Upper lobe of left lung (tissue), 4 donors: Measurements from ENCODE around the gene TERT.

Experiments
- CTCF ChIP-seq, 6 experiments: fragments of 450-650 bp in 4 of 6; fragments of 200-600 bp in 2 of 6; sonication (generic) in 2 of 6; IDR thresholded peaks; one replicate each; pipeline ENCODE4 v1.5.1; 2016 to 2019; ENCODE audit warnings: antibody characterized with exemption in 6 of 6
- EP300 ChIP-seq, 4 donors: sonication (generic); formaldehyde crosslinking; IDR thresholded peaks; one replicate each; pipeline ENCODE4 v1.5.1; 2017; ENCODE audit warnings: antibody characterized with exemption in 4 of 4, control low read depth in 2 of 4
- POLR2A ChIP-seq, 4 donors: fragments of 450-650 bp; IDR thresholded peaks; one replicate each; pipeline ENCODE4 v1.5.1; 2016 to 2017; ENCODE audit warnings: antibody characterized with exemption in 4 of 4, mild to moderate bottlenecking in 2 of 4
- POLR2AphosphoS5 ChIP-seq, 2 donors: sonication (generic); formaldehyde crosslinking; IDR thresholded peaks; one replicate each; pipeline ENCODE4 v1.5.1; 2017; ENCODE audit warnings: antibody characterized with exemption in 2 of 2

- no peak for TF ChIP-seq POLR2A (IDR thresholded peaks at IDR 0.05)
- TF ChIP-seq CTCF (IDR thresholded peaks at IDR 0.05): no peak
- no peak for TF ChIP-seq EP300 (IDR thresholded peaks at IDR 0.05)
- no peak for TF ChIP-seq POLR2AphosphoS5 (IDR thresholded peaks at IDR 0.05)
These were observed 17.3 kb upstream of the TERT start for GRCh38 chr5:1312206-1312605.
